Stimulated activated CD4-positive, alpha-beta T cell treated with anti-CD3 and anti-CD28 coated beads, Interleukin-2, amount 100 ng/mL, for 24 hours (primary cell): Measurements from ENCODE around the gene CDH5.
"Not testable (repeated sequence)": the region's sequence is repeated elsewhere in the genome, so short reads cannot be mapped to it uniquely, and the experiment has no call there.

Source experiments
- DNase-seq, 2 donors: peaks; one replicate each; pipeline ENCODE4 v3.0.0-alpha.2; 2020

CDH5 gene

GRCh38 chr16:66440970-66441369 lies 74.5 kb downstream of the CDH5 start:
- DNase-seq, result no peak

DNA sequence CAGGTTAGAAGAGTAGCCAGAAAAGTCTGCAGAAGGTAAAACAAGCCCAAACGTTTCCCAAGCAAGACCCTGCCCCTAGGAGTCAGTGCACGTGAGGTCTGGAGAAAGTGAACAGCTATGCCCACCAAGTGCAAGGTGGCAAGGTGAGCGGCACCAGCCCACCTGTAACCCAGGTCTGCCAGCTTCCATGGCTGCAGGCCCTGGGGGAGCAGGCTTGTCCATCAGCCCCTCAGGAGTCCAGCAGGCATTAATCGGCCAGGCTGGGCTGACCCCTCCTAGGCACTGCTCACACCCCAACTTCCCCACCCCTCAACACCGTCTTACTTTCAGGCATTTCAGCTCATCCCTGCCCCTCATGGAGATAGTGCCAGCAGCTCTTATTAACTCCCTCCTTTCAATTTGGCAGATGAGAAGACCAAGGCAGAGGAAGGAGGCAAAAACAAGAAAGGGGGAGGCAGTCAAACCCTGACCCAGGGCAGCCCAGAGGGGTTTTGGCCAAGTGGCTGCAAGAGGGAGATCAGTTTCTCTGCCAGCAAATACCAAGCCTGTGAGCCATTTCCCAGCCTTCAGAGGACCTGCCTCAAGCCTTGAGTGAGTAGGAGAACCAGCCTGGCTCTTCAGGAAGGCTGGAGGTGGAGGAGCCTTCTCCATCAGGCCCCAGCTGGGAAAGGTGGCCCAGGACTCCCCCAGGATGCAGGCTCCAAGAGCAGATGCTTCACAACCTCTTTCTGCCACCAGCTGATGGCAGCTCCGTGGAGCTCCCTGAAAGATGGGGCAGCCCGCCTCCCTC lies 75.3 kb downstream of the CDH5 start:
- DNase-seq, result no peak

- DNase-seq, result no peak
These were observed 76.2 kb downstream of the CDH5 start for GRCh38 chr16:66442502-66443268.

DNA sequence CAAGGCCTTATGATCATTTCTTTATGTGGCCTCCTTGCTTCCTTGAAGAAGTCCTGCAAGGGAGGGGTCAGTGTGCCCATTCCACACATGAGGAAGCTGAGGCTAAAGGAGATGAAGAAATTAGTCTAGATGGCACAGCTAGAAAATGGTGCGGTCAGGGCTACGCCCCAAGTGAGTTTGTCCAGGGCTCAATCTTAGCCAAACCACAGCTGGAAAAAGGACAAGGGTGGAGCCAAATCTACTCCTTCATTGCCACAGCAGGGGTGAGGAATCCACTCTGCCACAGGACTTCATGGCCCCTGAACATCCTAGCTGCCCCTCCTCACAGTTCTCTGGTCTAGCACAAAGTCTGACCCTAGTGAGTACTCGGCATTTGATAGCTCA lies 76.8 kb downstream of the CDH5 start:
- DNase-seq, result no peak

DNA sequence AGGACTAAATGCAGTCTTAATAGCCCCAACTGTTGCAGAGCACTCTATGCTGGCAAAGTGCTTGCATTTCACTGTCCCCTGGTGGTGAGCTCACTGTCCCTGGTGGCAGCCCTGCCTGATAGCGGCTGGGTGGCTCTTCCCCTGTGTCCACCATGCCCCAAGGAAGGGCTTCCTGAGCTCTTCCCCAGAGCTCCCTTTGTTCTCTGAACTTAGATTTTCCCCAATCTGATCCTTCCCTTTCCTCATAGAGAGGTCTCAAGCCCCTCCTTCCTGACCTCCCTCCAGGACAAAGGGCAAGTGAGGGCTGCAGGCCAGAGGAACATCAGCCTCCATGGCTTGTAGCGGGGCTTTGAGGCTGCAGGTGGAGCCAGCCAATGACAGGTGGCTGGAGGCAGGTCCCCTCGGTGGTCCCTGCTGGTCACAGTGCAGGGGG lies 77.6 kb downstream of the CDH5 start:
- no peak for DNase-seq

DNA sequence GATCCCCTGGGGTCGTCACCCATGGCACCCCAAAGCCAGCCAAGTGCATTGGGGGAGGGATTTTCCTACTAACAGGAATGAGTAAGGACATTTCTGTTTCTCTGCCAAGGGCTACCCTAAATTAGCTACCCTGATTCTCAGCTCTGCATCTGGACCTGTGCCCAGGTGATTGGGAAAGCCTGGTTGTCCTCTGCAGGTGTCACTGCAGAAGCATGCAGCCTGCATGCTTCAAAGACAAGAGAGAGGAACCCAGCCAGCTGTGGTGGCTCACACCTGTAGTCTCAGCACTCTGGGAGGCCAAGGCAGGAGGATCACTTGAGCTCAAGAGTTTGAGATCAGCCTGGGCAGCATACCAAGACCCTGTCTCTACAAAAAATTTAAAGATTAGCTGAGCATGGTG lies 80.2 kb downstream of the CDH5 start:
- no peak for DNase-seq

DNA sequence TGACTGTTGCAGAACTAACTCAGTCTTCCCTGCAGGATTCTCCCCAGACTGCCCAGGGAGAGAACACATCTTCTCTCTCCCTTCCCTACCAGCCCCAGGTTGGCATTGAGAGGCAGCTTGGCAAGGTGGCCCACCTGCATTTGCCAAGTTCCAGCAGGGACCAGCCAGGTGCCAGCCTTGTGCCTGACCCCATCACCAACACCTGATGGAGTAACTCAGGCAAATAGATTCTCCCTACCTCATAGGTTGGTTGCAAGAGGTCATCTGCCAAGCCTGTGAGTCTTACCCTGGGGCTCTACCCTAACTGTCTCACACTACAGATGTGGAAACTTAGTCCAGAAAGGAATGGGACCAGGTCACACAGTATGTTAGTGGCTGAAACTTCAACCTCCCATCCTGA lies 81.0 kb downstream of the CDH5 start:
- DNase-seq, result no peak

GRCh38 chr16:66451548-66451947 lies 85.1 kb downstream of the CDH5 start:
- DNase-seq, result no peak

GRCh38 chr16:66453230-66453629 lies 86.7 kb downstream of the CDH5 start:
- DNase-seq, result not testable (repeated sequence)
